ENCODE measurements around the gene MDFI. TPM values are rescaled to one million over a fixed set of nuclear protein-coding genes. Genes with fewer than 3 reads are reported as not detected.

The MDFI gene
- total RNA-seq, 1 experiment from 2014 or later = 96.4 TPM

DNA sequence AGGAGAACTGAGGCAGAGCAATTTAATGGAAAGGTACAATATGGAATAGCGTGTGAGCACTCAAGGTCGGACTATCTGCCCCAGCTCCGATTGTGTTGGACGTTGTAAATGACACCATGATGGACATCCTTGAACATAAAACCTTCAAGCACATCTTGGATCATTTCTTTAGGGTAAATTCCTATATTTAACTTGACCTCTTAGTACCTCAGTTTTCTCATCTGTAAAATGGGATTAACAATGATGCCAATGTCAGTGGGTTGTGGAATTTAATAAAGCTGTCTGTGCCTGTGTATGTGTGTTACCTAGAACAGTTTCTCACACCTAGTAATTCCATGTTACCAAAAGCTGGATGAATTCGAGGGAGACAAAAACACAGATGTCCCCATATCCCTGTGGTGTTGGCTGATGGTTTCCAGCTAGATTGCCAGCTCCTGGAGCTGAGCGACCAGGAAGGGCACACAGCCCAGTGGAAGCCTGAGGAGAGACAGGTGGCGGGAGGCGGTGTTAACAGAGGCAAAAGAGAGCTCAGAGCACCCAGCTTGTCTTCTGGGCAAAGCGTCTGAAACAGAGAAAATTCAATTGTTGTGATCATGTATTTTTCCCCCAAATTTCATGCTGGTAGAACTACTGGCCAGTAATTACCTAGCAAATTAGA, 32.6 kb downstream of the MDFI start:
- no peaks in the 10 kb centered on the region for H3K79me2 ChIP-seq (ENCODE audit: low read length)
- ChIA-PET POLR2A (ENCODE audit: unreplicated experiment) (no interaction called here), CTCF (interaction anchor here (0.5 kb wide), 1 partner anchor 1056 kb away, joined by 4 read pairs; no protein-coding TSS in a partner anchor)
- no TSS peak for BruUV-seq (replicated peaks)
- ATAC-seq (no peak), DNase-seq (no peak)
- no peaks in the 10 kb centered on the region for H4K20me1 ChIP-seq (ENCODE audit: low read length)
- H3K4me2 ChIP-seq (ENCODE audit: low read length) = no peak overlapping the region
- no peaks in the 10 kb centered on the region for H3K9me3 ChIP-seq (ENCODE audit: low read length)
- intact Hi-C loops (cut with micrococcal nuclease) = no loop called here
- H3K27me3 ChIP-seq (ENCODE audit: low read length) = peaks cover 33% of the 10 kb centered on the region
- H2AFZ ChIP-seq (ENCODE audit: low read length) = no peak overlapping the region
- no peaks in the 10 kb centered on the region for H3K4me1 ChIP-seq (ENCODE audit: insufficient read depth, low read length)
- no peak overlapping the region for H3K4me3 ChIP-seq (ENCODE audit: low read length)
- no peak overlapping the region for H3K9ac ChIP-seq (ENCODE audit: low read length)
- TF ChIP-seq, protein P1, sequence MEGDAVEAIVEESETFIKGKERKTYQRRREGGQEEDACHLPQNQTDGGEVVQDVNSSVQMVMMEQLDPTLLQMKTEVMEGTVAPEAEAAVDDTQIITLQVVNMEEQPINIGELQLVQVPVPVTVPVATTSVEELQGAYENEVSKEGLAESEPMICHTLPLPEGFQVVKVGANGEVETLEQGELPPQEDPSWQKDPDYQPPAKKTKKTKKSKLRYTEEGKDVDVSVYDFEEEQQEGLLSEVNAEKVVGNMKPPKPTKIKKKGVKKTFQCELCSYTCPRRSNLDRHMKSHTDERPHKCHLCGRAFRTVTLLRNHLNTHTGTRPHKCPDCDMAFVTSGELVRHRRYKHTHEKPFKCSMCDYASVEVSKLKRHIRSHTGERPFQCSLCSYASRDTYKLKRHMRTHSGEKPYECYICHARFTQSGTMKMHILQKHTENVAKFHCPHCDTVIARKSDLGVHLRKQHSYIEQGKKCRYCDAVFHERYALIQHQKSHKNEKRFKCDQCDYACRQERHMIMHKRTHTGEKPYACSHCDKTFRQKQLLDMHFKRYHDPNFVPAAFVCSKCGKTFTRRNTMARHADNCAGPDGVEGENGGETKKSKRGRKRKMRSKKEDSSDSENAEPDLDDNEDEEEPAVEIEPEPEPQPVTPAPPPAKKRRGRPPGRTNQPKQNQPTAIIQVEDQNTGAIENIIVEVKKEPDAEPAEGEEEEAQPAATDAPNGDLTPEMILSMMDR (conservative IDR thresholded peaks at IDR 0.05; ENCODE audit: low read depth, low read length) = no peak
- no peak for TF ChIP-seq EZH2phosphoT487 (IDR thresholded peaks at IDR 0.05; ENCODE audit: borderline replicate concordance, low read length)
- H3K9me2 ChIP-seq (replicated peaks; ENCODE audit: low read length) = no peaks in the 10 kb centered on the region
- no peaks in the 10 kb centered on the region for H3F3A ChIP-seq (ENCODE audit: low read length, unreplicated experiment)
- no peaks in the 10 kb centered on the region for H3K36me3 ChIP-seq (ENCODE audit: low read depth, low read length)
- no peak overlapping the region for H3K27ac ChIP-seq (ENCODE audit: low read length)

DNA sequence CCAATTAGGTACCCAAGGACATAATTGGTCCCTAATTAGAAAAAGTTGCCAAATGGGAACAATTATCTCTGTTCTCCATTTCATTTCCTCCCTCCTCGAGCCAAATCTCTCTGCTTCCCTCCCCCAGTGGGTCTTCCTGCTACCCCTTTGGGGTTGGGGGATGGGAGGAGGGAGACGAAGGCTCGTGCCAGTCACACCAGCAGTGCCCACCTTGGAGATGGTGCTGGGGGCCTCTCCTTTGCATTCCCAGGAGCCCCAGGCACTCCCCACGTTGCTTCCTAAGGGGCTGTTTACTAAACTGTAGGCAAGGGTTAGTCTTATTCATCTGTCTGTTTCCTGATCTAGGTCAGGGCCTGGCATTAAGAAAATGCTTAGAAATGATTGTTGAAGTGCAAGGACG, 33.1 kb downstream of the MDFI start:
- TF ChIP-seq, protein P1 (conservative IDR thresholded peaks at IDR 0.05; ENCODE audit: low read depth, low read length) = no peak
- TF ChIP-seq EZH2 (IDR thresholded peaks at IDR 0.05; ENCODE audit: low read length, unreplicated experiment) (no peak), EZH2phosphoT487 (IDR thresholded peaks at IDR 0.05; ENCODE audit: borderline replicate concordance, low read length) (no peak)
- Histone ChIP-seq H3K79me2 (ENCODE audit: low read length) (no peaks in the 10 kb centered on the region), H3K9ac (ENCODE audit: low read length) (no peak overlapping the region), H2AFZ (ENCODE audit: low read length) (no peak overlapping the region), H3K27me3 (ENCODE audit: low read length) (peaks cover 33% of the 10 kb centered on the region), H3K9me3 (ENCODE audit: low read length) (no peaks in the 10 kb centered on the region), H3K27ac (ENCODE audit: low read length) (no peak overlapping the region), H3K9me2 (replicated peaks; ENCODE audit: low read length) (no peaks in the 10 kb centered on the region), H3K4me1 (ENCODE audit: insufficient read depth, low read length) (no peaks in the 10 kb centered on the region), H3K36me3 (ENCODE audit: low read depth, low read length) (no peaks in the 10 kb centered on the region), H3K4me3 (ENCODE audit: low read length) (no peak overlapping the region), H3F3A (ENCODE audit: low read length, unreplicated experiment) (no peaks in the 10 kb centered on the region), H4K20me1 (ENCODE audit: low read length) (no peaks in the 10 kb centered on the region), H3K4me2 (ENCODE audit: low read length) (no peak overlapping the region)
- CTCF ChIA-PET = interaction anchor here (0.5 kb wide), 1 partner anchor 1057 kb away, joined by 4 read pairs; no protein-coding TSS in a partner anchor
- intact Hi-C loops (cut with micrococcal nuclease) = no loop called here
- DNase-seq (no peak), ATAC-seq (no peak)
- BruUV-seq (replicated peaks) = no TSS peak
- POLR2A ChIA-PET (ENCODE audit: unreplicated experiment) = no interaction called here

DNA sequence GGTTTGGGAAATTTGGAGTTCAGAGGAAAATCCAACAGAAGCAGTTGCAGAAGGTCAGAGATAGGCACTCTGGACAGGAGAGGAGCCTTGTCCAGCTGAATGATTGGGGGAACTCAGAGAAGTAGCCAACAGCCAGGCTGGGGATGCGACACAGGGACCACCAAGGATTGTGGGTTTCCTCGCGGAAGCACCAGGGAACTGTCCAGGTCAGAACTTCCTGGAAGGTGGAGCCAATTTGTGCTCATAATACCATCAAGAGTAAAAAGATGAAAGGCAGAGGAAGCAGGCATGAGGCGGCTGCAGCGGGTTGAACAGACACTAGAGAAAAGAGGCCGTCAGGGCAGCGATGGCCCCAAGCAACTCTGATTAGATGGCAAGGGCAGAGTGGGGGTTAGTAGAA, 33.7 kb downstream of the MDFI start:
- Histone ChIP-seq H3K9me2 (replicated peaks; ENCODE audit: low read length) (no peaks in the 10 kb centered on the region), H3K4me3 (ENCODE audit: low read length) (no peak overlapping the region), H3K4me1 (ENCODE audit: insufficient read depth, low read length) (no peaks in the 10 kb centered on the region), H2AFZ (ENCODE audit: low read length) (no peak overlapping the region), H3K79me2 (ENCODE audit: low read length) (no peaks in the 10 kb centered on the region), H3K9me3 (ENCODE audit: low read length) (no peaks in the 10 kb centered on the region), H3F3A (ENCODE audit: low read length, unreplicated experiment) (no peaks in the 10 kb centered on the region), H3K36me3 (ENCODE audit: low read depth, low read length) (no peaks in the 10 kb centered on the region), H3K27me3 (ENCODE audit: low read length) (peaks cover 33% of the 10 kb centered on the region), H3K9ac (ENCODE audit: low read length) (no peak overlapping the region), H3K27ac (ENCODE audit: low read length) (no peak overlapping the region), H3K4me2 (ENCODE audit: low read length) (no peak overlapping the region), H4K20me1 (ENCODE audit: low read length) (no peaks in the 10 kb centered on the region)
- POLR2A ChIA-PET (ENCODE audit: unreplicated experiment) = no interaction called here
- intact Hi-C loops (cut with micrococcal nuclease) = no loop called here
- no TSS peak for BruUV-seq (replicated peaks)
- no peak for ATAC-seq
- CTCF ChIA-PET = no interaction called here
- TF ChIP-seq, protein P1 (conservative IDR thresholded peaks at IDR 0.05; ENCODE audit: low read depth, low read length) = no peak
- TF ChIP-seq EZH2 (IDR thresholded peaks at IDR 0.05; ENCODE audit: low read length, unreplicated experiment) (no peak), EZH2phosphoT487 (IDR thresholded peaks at IDR 0.05; ENCODE audit: borderline replicate concordance, low read length) (no peak)
- DNase-seq = no peak

Data from PC-3 (cell line).